Amniotic stem cell (primary cell): ENCODE results near the gene ZNF768.

Experiments
- DNase-seq: peaks from one replicate; lab custom pipeline; 2025; lab: John Stamatoyannopoulos, UW

ZNF768 gene

GRCh38 chr16:30526137-30526822 lies at the start of gene ZNF768:
ZNF768 (minus strand) TSS chr16:30526566; CDS start chr16:30526413, 153 bp downstream.
- DNase-seq = no peak

- no peak for DNase-seq
These were observed 48.3 kb upstream of the ZNF768 start for GRCh38 chr16:30574678-30575077.

- DNase-seq = peak; percentile 94
These were observed 45.3 kb upstream of the ZNF768 start, which contains the start of gene ZNF688 for GRCh38 chr16:30571445-30572322. ZNF688 (minus strand) TSS chr16:30571714; CDS start chr16:30571629, 85 bp downstream.

- no peak for DNase-seq
These were observed 44.5 kb upstream of the ZNF768 start for GRCh38 chr16:30570636-30571444.

GRCh38 chr16:30569746-30570635 lies 43.6 kb upstream of the ZNF768 start:
- DNase-seq = no peak

- no peak for DNase-seq
These were observed 42.9 kb upstream of the ZNF768 start for GRCh38 chr16:30569281-30569680.

- no peak for DNase-seq
These were observed 41.7 kb upstream of the ZNF768 start for GRCh38 chr16:30567991-30568638.

- DNase-seq = no peak
These were observed 41.0 kb upstream of the ZNF768 start for GRCh38 chr16:30567160-30567990.

GRCh38 chr16:30566531-30566930 lies 40.2 kb upstream of the ZNF768 start:
- DNase-seq = no peak

- no peak for DNase-seq
These were observed 39.6 kb upstream of the ZNF768 start for GRCh38 chr16:30565984-30566383.

- no peak for DNase-seq
These were observed 39.2 kb upstream of the ZNF768 start for GRCh38 chr16:30565526-30565925.

GRCh38 chr16:30562021-30562420 lies 35.7 kb upstream of the ZNF768 start:
- DNase-seq = no peak

- no peak for DNase-seq
These were observed 34.9 kb upstream of the ZNF768 start for GRCh38 chr16:30561089-30561816.

- no peak for DNase-seq
These were observed 33.3 kb upstream of the ZNF768 start for GRCh38 chr16:30559690-30560089.

- DNase-seq = no peak
These were observed 32.5 kb upstream of the ZNF768 start for GRCh38 chr16:30558789-30559377.

- DNase-seq = peak; percentile 99
These were observed 31.8 kb upstream of the ZNF768 start, which contains the start of gene ZNF764 for GRCh38 chr16:30557957-30558788. ZNF764 (minus strand) TSS chr16:30558374; CDS start chr16:30558182, 192 bp downstream.

- no peak for DNase-seq
These were observed 31.3 kb upstream of the ZNF768 start for GRCh38 chr16:30557707-30557956.

GRCh38 chr16:30556125-30556473 lies 29.7 kb upstream of the ZNF768 start:
- DNase-seq = no peak
